ENCODE results near the gene HNRNPC.

DNA sequence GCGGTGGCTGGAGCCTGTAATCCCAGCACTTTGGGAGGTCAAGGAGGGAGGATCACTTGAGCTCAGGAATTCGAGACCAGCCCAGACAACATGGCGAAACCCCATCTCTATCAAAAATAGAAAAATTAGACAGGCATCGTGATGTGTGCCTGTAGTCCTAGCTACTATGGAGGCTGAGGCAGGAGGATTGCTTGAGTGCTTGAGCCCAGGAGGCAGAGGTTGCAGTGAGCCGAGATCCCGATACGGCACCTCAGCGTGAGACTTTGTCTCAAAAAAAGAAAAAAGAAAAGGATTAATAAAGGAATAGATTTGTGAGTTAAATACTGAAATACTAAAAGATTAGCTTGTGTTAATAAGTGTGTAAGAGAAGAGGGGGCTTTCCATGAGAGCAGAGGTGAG, 40.0 kb upstream of the HNRNPC start:
- TF ChIP-seq, protein P1, sequence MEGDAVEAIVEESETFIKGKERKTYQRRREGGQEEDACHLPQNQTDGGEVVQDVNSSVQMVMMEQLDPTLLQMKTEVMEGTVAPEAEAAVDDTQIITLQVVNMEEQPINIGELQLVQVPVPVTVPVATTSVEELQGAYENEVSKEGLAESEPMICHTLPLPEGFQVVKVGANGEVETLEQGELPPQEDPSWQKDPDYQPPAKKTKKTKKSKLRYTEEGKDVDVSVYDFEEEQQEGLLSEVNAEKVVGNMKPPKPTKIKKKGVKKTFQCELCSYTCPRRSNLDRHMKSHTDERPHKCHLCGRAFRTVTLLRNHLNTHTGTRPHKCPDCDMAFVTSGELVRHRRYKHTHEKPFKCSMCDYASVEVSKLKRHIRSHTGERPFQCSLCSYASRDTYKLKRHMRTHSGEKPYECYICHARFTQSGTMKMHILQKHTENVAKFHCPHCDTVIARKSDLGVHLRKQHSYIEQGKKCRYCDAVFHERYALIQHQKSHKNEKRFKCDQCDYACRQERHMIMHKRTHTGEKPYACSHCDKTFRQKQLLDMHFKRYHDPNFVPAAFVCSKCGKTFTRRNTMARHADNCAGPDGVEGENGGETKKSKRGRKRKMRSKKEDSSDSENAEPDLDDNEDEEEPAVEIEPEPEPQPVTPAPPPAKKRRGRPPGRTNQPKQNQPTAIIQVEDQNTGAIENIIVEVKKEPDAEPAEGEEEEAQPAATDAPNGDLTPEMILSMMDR (IDR thresholded peaks at IDR 0.05 in 2 of 3, conservative IDR thresholded peaks at IDR 0.05 in 1 of 3; ENCODE audit: insufficient read depth in 2 of 3, low read depth in 1 of 3, low read length in 3 of 3), result no peak
- TF ChIP-seq POLR2A (conservative IDR thresholded peaks at IDR 0.05) (no peak), SMAD1 (IDR thresholded peaks at IDR 0.05; ENCODE audit: low read depth, low read length, partially characterized antibody) (no peak), HDAC3 (IDR thresholded peaks at IDR 0.05; ENCODE audit: borderline replicate concordance, partially characterized antibody) (no peak), ZNF143 (CRISPR knock-in tag; IDR thresholded peaks at IDR 0.05) (no peak), ZKSCAN1 (IDR thresholded peaks at IDR 0.05; ENCODE audit: low read depth, low read length) (no peak)
- TF ChIP-seq, protein P2, sequence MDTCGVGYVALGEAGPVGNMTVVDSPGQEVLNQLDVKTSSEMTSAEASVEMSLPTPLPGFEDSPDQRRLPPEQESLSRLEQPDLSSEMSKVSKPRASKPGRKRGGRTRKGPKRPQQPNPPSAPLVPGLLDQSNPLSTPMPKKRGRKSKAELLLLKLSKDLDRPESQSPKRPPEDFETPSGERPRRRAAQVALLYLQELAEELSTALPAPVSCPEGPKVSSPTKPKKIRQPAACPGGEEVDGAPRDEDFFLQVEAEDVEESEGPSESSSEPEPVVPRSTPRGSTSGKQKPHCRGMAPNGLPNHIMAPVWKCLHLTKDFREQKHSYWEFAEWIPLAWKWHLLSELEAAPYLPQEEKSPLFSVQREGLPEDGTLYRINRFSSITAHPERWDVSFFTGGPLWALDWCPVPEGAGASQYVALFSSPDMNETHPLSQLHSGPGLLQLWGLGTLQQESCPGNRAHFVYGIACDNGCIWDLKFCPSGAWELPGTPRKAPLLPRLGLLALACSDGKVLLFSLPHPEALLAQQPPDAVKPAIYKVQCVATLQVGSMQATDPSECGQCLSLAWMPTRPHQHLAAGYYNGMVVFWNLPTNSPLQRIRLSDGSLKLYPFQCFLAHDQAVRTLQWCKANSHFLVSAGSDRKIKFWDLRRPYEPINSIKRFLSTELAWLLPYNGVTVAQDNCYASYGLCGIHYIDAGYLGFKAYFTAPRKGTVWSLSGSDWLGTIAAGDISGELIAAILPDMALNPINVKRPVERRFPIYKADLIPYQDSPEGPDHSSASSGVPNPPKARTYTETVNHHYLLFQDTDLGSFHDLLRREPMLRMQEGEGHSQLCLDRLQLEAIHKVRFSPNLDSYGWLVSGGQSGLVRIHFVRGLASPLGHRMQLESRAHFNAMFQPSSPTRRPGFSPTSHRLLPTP (IDR thresholded peaks at IDR 0.05; ENCODE audit: borderline replicate concordance, extremely low read depth, insufficient read length), result no peak
- TF ChIP-seq, protein P3, sequence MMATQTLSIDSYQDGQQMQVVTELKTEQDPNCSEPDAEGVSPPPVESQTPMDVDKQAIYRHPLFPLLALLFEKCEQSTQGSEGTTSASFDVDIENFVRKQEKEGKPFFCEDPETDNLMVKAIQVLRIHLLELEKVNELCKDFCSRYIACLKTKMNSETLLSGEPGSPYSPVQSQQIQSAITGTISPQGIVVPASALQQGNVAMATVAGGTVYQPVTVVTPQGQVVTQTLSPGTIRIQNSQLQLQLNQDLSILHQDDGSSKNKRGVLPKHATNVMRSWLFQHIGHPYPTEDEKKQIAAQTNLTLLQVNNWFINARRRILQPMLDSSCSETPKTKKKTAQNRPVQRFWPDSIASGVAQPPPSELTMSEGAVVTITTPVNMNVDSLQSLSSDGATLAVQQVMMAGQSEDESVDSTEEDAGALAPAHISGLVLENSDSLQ (IDR thresholded peaks at IDR 0.05), result no peak
